Superior temporal gyrus (tissue), 1 donor: ENCODE data around the gene ATP6V1F.

Experiments used
- DNase-seq: peaks from one replicate; pipeline ENCODE4 v3.0.0-alpha.2; 2016; ENCODE audit errors: extremely low spot score

Gene ATP6V1F, protein sequence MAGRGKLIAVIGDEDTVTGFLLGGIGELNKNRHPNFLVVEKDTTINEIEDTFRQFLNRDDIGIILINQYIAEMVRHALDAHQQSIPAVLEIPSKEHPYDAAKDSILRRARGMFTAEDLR

DNA sequence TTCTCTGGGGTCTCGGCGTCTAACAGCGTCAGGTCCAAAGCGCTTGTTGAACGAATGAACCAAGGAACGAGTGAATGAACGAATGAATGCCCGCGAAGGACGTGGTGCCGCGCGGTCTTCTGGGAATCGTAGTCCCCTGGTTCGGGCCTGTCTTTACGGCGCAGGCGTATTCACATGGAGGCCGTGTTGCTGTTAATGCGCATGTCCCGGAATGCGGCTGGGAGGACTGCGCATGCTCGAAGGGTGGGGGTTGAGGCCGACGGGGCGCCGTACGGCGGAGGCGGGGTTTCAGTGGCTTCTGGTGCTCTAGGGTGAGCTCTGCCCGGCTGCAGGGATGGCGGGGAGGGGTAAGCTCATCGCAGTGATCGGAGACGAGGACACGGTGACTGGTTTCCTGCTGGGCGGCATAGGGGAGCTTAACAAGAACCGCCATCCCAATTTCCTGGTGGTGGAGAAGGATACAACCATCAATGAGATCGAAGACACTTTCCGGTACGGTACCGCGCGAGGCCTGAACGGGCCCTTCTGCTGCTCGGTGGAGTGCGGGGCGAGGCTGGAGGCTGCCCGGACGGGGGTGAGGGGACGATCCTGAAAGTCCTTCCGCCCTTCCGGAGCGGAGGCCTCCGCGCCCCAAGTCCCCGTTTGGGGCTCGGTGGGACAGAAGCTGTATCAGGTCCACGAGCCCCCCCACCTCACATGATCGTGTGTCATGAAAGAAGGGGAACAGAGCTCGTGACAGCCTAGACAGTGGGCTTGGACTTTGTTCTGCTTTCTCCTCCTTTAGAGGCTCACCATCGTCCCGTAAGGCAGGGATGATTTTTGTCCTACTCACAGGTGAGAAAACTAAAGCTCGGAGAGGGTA lies at the start of gene ATP6V1F:
ATP6V1F (plus strand) TSS at position 286 of the 862 bp plus-strand sequence; CDS start at position 335, 49 bp downstream.
- peak; percentile 97 for DNase-seq

DNA sequence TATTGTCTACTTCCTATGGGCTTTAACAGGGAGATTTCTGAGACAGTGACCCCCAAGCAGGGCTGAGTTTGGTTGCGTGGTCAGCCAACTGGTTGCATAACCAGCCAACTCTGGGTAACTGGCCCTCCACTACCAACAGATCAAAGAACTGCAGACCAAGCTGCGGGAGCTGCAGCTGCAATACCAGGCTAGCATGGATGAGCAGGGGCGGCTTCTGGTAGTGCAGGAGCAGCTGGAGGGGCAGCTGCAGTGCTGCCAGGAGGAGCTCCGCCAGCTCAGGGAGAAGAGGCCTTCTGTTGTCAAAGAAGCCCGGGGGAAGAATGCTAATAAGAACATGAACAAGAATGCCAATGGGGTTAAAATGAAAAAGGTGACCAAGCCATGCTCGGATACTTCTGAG lies 48.2 kb upstream of the ATP6V1F start:
- peak; percentile 70 for DNase-seq

DNA sequence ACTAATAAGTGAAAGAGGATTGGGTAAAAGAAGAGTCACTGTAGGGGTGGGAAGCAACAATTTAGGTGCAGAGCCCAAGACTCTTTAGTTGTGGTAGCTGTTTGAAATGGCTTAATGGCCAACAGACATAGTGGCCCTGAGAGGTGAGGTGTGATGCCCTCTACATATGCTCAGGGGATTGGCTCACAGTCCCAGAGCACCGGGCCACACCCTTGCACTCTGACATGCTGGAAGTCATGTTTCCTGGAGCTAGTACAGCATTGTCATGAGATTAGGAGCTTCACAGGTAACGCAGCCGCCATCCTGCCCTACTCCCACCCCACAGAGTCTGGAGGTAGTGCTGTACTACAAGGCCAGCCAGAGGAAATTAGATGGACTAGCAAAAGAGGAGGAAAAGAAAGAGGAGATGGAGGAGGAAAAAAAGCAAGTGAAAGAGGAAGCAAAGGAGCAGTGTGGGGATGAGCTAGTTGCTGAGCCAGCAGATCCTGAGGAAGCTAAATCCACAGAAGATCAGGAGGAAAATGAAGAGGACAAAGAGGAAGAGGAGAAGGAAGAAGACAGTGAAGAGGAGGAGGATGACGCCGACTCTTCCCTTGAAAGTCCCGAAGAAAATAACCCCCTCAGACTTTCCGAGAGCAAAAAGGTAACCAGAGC lies 47.2 kb upstream of the ATP6V1F start:
- DNase-seq: no peak

DNA sequence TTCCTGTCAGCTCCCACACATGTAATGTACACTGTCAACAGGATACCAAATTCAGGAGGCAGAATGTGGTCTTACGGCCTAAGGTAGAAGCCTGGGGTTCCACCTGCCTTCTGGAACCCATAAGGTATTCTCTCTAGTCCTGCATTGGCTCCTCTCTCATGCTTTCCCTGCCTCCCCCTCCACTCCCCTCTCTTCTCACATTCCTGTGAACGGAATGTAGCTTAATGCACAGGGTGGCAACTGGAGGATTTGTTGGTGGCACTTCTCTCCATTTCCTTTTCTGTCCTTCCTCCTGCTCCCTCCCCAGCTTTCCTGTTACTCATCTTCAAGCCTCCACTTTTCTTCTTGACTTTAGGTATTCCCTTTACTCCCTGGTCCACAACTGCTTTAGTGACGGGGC lies 44.0 kb upstream of the ATP6V1F start:
- DNase-seq: no peak

DNA sequence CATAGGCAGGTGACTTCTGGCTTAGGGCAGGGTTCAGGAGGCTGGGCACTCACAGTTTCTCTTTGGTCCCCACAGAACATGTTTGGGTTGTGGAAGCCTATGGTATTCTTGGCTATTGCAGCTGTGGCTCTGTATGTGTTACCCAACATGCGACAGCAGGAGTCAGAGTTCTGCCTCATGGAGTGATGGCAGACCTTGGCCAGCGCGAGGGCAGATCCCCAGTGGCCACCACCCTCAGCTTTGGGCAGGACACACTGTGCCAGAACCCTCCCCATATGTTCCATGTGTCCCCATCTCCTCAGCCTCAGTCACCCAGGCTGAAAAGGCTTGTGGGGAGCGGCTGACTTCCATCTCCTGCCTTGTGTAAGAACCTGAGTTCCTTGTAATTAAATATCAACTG lies 40.9 kb upstream of the ATP6V1F start:
- no peak for DNase-seq

DNA sequence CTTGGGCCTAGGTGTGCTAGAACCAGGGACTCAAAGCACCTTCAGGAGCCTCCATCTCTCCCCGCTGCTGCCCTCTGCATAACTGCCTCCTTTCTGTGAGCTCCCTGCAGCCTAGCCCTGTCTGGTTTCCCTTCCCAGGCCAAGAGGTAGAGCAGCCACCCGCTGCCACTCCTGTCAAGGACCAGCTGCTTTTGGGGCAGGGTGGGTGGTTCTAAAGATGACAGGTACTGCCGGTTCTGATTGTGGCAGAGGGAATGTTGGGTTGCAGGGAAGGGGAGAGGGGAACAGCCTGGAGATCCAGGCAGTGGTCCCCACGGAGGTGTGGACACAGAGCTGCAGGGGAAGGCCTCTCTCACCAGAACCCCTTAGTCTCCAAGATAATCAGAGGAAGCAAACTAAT lies 36.1 kb upstream of the ATP6V1F start:
- DNase-seq: no peak

DNA sequence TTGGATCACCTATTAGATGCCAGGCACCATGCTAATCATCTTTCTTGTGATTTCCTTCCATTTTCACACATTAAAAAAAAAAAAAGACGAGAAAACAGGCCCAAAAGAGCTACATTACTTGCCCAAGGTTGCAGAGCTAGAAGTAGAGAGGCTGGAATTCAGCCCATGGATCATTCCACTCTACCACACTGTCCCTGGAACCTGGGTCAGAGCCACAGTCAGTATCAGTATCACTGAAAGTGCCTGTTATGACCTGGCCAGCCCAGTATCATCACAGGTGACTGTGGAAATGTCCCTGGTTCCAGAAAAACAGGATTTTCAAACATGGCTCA lies 35.8 kb upstream of the ATP6V1F start:
- DNase-seq: no peak

DNA sequence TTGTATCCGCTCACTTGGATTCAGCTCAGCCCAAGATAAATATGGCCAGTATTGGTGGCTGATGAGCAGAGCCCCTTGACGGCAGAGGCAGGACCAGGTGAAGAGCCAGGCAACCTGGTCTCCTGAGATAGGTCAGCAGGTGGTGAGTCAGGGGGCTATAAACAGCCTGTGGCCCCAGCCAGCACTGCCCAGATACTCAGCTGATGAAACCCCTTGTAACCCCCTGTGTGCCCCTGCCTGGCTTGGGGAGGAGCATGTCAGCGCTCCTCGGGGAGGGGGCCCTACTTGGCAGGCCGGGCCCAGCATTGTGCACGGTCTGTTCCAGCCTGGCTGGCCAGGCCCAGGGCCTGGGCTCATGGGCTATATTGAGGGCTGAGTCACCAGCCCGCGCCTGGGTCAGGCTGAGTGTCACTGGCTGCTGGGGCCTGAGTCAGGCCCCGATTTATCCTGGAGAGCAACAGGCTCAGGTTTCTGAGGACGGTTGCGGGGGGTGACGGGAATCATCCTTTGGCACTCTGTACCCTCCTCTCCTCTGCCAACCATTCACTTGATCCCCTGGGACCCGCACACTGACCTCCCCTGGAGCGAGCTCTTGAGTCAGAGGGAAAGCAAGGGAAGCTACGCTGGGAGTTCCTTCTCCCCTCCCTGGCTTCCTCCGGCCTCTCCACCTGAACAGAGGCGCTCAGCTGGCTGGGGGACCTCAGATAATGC lies 35.3 kb upstream of the ATP6V1F start:
- DNase-seq: no peak

DNA sequence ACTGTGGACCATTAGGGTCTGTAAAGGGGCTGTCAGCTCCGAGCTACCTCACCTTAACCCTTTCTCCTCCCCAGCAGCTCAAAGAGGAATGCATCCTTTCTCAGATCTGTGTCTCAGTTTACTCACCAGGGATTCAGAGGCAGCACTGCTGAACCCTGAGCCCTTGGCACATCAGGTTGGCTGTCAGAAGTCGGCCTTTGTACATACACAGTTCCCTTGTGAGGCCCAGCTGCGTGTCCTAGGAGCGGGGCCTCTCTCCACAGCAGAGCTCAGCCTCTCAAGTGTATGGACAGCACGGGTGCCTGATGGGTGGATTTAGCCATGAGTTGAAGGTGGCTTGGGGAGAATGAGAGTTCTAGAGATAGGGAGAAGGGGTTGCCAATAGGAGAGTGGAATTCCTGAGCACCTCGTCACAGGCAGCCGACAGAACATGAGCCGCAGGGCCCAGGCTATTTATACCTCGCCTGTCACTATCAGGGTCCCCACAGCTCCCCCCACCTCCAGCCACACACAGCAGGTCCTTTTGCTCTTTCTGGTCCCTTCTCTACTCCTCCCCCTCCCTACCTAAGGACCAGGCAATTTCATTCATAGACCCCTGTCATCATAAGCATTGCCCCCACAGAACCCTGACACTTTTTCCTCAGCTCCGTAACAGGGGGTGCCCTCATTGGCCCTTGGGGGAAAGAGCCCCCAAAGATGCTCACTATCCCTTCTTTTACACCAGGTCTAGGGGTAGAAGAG lies 34.5 kb upstream of the ATP6V1F start:
- DNase-seq: no peak

DNA sequence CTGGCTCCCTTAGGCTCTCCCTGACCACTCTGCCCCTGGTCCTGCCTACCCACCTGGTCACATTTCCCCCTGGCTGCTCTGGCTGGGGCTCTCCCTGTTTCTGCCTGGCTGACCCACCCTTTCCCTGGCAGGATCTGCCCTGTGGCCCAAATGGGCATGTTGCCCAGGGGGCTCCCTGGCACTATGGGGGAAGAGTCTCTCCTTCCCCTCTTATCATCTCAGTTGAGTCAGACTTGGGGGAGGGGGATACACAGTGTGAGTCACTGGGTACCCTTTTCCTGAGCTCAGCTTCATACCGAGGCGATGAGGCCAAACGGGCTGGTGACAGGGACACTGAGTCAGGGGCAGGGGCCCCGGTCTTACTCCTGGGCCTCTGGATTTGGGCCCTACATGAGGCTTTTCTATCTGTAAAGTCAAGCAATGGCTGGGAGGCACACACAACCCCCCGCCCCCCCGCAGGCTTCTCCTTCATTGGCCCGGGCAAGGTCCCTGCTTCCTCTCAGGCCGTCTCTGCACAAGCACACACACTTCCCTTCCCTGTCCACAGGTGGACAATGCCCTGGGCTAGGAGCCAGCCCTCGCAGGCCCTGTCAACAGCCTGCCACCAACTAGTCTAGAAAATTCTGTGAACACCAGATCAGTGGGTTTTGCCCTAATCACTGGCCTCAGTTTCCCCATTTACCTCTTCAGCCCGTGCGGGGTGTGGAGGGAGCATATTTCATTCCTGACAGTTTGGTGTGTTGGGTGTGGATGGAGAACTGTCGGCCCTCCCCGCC lies 33.1 kb upstream of the ATP6V1F start:
- no peak for DNase-seq

DNA sequence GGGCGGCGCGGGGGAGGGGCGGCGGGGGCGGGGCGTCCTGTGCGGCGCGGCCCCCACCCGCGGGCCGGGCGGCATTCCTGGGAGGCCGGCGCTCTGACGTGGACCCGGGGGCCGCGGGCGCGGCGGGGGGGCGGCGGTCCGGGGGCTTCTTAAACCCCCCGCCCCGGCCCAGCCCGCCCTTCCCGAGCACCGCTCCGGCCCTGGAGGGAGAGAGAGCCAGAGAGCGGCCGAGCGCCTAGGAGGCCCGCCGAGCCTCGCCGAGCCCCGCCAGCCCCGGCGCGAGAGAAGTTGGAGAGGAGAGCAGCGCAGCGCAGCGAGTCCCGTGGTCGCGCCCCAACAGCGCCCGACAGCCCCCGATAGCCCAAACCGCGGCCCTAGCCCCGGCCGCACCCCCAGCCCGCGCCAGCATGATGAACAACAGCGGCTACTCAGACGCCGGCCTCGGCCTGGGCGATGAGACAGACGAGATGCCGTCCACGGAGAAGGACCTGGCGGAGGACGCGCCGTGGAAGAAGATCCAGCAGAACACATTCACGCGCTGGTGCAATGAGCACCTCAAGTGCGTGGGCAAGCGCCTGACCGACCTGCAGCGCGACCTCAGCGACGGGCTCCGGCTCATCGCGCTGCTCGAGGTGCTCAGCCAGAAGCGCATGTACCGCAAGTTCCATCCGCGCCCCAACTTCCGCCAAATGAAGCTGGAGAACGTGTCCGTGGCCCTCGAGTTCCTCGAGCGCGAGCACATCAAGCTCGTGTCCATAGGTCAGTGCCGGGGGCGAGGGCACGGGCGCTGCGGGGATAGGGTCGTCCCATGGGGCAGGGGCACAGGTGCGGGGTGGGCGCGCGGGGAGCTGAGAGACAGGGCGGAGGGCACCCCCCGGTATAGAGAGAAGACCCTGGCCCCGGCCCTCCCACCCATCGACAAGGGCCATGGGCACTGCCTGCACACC lies 32.2 kb upstream of the ATP6V1F start, which contains the start of gene FLNC:
FLNC (plus strand) TSS at position 176 of the 947 bp plus-strand sequence; CDS start at position 408, 232 bp downstream.
- no peak for DNase-seq

DNA sequence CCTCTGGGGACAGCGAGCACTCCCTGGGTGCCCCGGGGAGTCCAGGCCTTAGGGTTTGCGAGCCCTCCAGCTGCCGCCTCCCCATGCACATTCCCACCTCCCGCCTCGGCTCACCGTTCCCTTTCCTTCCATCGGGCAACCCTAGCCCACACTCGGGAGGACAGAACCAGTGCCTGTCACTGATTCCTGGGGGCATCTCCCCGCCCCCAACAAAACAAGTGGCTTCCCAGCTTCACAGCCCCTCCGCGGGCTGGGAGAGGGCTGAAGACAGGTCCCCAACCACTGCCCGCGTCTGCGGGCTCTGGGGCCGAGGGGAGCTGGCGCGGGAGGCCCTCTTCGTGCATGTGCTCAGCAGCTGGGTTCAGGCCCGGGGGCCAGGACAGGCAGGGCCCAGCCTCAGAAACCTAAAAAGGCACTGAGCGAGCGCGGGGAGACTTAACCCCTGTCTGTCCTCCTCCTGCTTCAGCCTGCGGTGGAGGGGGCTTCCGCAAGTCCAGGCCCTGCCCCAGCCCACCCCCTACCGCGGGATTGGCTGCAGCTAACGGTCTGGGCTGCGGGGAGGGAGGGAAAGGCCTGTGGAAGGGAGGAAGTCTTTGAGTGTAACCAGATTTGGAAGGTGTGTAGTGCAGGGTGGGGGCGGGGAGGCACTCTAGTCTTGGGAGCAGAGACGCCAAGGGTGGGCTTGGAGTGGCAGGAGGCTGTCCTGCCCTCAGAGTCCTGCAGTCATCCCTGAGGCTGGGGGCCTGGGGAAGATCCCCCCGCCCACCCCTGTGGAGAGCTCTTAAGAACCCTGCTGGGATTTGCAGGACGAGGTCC lies 31.3 kb upstream of the ATP6V1F start:
- DNase-seq: no peak

DNA sequence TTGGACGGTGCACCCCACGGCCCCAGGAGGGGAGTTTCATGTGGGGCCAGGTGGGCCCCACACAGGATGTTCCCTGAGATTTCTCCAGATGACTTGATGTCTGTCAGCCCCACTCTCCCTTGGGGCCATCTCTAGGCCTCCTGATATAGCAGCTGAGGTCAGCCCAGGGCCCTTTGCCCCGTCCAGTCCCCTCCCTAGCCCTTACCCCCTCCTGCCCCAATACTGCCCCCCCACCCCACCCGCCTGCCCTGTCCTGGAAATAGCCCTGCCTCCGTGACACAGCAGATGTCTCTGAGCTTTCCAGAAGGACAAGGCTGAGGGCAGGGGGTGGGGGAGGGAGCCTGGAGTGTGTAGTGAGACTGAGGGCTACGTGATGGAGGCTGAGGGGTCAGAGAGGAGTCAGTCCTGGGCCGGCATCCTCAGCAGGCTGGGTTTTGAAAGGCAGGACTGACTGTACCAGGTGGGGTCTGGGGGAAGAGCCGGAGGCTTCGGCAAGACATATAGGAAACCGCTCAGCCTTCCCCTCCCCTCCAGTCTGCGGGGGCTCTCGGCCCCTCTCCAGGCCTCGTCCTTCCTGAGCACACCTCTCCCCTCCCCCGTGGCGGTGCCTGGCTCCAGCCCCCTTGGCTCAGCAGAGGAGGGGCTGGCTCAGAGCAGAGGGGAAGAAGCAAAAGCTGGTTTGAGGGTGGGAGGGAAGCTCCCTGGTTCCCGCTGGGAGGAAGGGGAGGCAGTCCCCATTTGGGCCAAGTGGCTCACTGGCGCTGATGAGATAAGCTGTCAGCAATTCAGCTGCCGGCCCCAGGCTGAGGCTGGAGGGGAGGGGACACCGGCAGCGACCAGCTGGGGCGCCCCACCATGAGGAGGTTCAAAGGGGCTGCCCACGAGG lies 30.4 kb upstream of the ATP6V1F start:
- peak; percentile 45 for DNase-seq

DNA sequence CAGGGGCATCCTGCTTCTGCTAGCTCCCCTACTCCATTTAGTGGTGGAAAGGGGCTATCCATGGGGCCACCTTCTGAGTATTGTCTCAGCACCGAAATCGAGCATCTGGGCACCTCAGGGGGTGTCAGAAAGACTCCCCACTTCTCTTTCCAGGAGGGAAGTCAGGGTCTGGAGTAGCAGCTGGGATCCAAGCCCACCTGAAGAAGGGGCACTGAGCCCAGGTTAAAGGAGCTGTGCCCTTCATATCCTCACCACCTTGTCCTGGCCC lies 29.8 kb upstream of the ATP6V1F start:
- no peak for DNase-seq

DNA sequence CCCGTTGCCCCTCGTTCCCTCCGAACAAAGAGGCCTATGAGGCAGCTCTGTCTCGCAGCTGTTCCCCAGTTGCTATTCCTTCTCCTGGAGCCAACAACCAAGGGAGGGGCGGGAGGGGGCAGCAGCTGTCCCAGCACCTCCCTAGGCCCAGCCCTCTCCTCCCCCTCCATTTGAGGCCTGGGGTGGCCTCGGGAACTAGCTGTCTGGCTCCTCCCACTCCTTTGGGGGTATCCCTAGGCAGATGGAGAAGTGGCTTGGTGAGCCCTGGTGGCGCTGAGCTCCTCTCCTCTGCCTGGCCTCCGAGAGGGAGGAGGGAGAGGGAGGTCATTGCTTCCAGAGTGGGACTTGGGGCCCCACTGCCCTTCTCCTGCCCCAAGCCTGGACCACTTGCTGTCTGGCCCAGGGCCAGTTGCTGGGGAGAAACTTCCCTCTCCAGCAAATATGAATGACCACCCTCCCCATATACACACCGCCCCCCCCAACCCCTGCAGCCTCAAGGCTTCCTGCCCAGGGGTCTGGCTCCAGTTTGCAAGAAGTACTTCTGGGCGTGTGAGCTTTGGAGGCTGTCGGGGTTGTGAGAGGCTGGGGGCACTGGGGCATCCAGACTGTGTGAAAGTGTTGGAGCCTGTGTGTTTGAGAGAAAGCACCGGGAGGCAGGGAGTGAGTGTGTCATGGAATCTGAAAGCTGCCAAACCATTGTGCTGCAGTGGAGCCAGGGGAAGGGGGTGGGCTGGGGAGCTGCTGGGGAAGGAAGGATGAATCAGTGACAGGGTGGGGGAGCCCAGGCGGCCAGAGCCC lies 29.3 kb upstream of the ATP6V1F start:
- peak; percentile 71 for DNase-seq

DNA sequence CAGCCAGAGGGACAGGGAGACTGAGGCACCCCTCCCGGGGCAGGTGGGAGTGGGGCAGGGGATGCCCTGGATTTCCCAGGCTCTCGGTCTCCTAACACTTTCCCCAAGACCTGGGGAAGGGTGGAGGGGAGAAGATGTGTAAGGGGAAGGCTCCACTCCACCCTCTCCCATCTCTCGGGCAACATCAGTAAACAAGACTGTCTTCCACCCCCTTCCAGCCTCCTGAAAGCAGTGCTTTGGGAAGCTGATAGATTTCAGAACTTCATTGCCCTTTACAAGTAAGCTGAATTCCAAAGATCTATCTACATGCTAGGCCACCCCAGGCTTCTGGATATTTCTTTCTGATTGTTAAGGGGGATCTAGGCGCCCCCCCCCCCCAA lies 28.7 kb upstream of the ATP6V1F start:
- peak; percentile 45 for DNase-seq

DNA sequence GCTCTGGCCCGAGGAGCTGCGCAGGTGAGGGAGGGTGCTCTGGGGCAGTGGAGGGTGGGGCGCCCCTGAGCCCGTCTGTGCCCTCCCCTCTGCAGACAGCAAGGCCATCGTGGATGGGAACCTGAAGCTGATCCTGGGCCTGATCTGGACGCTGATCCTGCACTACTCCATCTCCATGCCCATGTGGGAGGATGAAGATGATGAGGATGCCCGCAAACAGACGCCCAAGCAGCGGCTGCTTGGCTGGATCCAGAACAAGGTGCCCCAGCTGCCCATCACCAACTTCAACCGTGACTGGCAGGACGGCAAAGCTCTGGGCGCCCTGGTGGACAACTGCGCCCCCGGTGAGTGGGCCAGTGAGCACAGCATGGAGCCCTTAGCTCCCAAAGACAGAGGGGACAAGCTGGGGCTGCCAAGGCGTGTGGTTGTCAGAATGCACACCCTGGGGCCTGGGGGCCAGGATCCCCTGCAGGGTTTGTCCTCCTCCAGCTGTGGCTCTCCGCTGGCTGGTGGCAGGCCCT lies 27.4 kb upstream of the ATP6V1F start:
- DNase-seq: no peak
